ENCODE results near the gene TGM5.

TGM5 gene

DNA sequence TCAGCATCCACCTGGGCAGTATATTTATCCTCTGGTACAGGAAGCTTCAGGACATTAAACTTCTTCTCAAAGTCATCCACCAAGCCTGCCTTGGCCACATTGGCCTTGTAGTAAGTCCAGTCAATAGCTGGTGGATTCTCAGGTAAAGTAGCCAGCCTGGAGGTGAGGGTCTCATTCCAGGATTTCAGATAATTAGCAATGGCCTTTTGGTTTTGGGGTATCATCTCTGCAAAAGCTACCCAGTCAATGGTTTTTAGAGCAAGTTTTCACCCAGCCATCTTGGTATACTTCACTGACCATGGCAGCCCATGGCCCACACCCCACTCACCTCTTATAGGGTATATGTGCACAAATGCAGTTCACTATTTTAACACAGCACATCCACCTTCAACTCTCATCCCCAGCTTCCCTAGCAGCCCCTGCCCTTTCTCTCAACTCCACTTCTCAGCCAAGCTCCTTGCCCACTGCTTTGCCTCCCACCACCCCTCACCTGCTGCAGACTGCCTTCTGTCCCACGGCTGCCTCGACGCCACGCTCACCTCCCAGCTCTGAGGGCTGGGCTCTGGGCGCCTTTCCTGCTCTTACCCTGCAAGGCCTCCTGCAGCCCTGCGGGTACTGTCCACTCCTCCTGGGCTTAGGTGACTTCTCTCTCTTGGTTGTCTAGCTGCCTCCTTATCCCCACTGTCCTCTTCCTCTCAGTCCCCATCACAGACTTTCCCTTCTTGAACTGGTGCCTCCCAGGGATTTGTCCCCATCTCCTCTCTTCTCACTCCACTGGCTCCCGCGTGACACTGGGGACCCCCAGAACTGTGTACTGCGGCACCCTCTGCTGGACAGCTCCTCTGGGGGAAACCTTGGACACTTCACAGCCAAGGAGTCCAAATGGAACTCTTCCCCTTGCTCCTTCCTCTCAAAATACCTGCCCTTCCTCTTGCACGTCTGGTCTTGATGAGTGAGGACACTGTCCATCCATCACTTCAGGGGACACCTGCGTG lies 1.7 kb upstream of the TGM5 start:
- DNase-seq = no peak
- intact Hi-C loops (cut with DNase I; ENCODE audit: low total_unique reads) = no loop called here

DNA sequence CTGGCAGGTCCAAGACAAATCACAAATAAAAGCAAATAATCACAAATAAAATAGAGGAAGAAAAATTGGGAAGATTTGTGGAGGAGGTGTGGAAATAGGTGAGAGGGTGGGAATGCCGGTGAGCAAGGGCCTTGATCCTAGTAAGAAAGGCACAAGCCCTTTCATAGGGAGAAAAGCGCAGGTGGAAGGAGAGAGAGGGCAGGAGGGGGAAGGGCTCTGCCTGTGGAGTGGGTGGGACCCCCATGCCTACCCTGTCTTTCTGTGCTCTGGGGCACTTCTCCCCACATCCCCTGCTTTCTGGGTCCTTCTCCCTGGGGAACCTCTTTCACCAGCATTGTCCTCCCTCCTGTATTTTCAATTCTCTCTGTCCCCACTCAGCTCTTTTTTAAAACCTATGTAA lies 711 bp upstream of the TGM5 start:
- Histone ChIP-seq H3K36me3 (no peaks in the 10 kb centered on the region), H3K4me1 (no peaks in the 10 kb centered on the region), H3K27me3 (peaks cover 0 to 19% of the 10 kb centered on the region in 2 donors), H3K9me3 (peaks cover 0 to 8% (median 0%) of the 10 kb centered on the region in 3 donors), H3K27ac (no peak overlapping the region), H3K4me3 (no peak overlapping the region)
- no peak for DNase-seq
- TF ChIP-seq CTCF (IDR thresholded peaks at IDR 0.05) = no peak
- intact Hi-C loops (cut with DNase I; ENCODE audit: low total_unique reads) = no loop called here

More for the DNA sequence above, 1.7 kb upstream of the TGM5 start:
- peaks cover 0 to 8% (median 0%) of the 10 kb centered on the region in 3 donors for H3K9me3 ChIP-seq
- peaks cover 0 to 19% of the 10 kb centered on the region in 2 donors for H3K27me3 ChIP-seq
- no peaks in the 10 kb centered on the region for H3K36me3 ChIP-seq
- H3K4me1 ChIP-seq = no peaks in the 10 kb centered on the region
- H3K27ac ChIP-seq = no peak overlapping the region
- peak; percentile 9 to 17 for TF ChIP-seq CTCF (IDR thresholded peaks at IDR 0.05)
- H3K4me3 ChIP-seq = no peak overlapping the region

DNA sequence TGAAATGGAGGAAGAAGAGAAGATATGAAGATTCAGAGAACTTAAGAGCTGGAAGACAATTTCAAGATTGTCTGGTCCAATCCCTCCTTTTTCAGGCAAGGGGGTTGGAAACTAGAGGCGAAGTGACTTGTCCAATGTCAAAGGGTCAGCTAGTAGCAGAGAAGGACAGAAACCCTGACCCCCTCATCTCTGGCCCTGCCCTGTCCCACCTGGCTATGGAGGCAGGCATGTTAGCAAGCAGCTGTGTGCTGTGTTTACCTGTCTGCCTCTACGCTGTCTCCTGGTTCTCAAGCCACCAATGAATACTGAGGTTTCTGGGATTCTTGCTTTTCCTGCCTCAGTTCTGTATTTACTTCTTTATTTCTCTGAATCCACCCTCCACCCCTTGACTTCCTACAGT lies 342 bp downstream of the TGM5 start:
- no peak for DNase-seq
- TF ChIP-seq CTCF (IDR thresholded peaks at IDR 0.05) = no peak
- no peak overlapping the region for H3K27ac ChIP-seq
- H3K27me3 ChIP-seq = peaks cover 0 to 19% of the 10 kb centered on the region in 2 donors
- no peaks in the 10 kb centered on the region for H3K36me3 ChIP-seq
- H3K4me1 ChIP-seq = no peaks in the 10 kb centered on the region
- H3K4me3 ChIP-seq = no peak overlapping the region
- intact Hi-C loops (cut with DNase I; ENCODE audit: low total_unique reads) = no loop called here
- H3K9me3 ChIP-seq = no peaks in the 10 kb centered on the region

GRCh38 chr15:43260011-43260615 lies 6.6 kb downstream of the TGM5 start:
- H3K27me3 ChIP-seq = no peaks in the 10 kb centered on the region
- H3K4me3 ChIP-seq = no peak overlapping the region
- no peak for DNase-seq
- H3K36me3 ChIP-seq = no peaks in the 10 kb centered on the region
- no peaks in the 10 kb centered on the region for H3K4me1 ChIP-seq
- H3K9me3 ChIP-seq = no peaks in the 10 kb centered on the region
- no peak overlapping the region for H3K27ac ChIP-seq
- intact Hi-C loops (cut with DNase I; ENCODE audit: low total_unique reads) = no loop called here
- TF ChIP-seq CTCF (IDR thresholded peaks at IDR 0.05) = no peak

DNA sequence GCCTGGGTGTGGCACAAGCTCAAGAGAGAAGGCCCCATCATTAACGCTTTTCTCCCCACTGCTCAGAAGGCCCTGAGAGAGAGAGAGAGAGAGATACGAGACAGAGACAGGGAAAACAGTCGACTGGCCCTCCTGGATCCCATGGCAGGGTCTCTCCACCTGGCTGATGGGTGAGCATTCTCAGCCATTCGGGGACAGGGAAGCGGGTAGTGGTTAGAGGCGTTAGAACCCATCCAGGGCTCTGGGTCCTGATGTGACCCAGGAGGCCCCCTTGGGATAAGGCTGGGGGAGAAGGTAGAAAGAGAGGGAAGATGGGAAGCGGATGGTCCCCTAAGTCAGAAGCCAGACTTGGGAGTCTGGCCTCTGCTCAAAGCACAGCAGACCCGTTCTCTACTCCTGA lies 7.9 kb downstream of the TGM5 start:
- intact Hi-C loops (cut with DNase I; ENCODE audit: low total_unique reads) = no loop called here
- no peak for DNase-seq
- no peak overlapping the region for H3K27ac ChIP-seq
- no peaks in the 10 kb centered on the region for H3K9me3 ChIP-seq
- no peaks in the 10 kb centered on the region for H3K27me3 ChIP-seq
- no peaks in the 10 kb centered on the region for H3K36me3 ChIP-seq
- H3K4me3 ChIP-seq = no peak overlapping the region
- TF ChIP-seq CTCF (IDR thresholded peaks at IDR 0.05) = no peak
- H3K4me1 ChIP-seq = no peaks in the 10 kb centered on the region
